Esophagus mucosa (tissue), 1 donor: ENCODE measurements around the gene KMT2C. TPM values are rescaled to one million over a fixed set of nuclear protein-coding genes. Genes with fewer than 3 reads are reported as not detected.
A peak's percentile ranks its signal among the peaks of the same experiment; 100 is the strongest.
"Not testable (repeated sequence)": the region's sequence is repeated elsewhere in the genome, so short reads cannot be mapped to it uniquely, and the experiment has no call there.

ENCODE experiments used
- ATAC-seq: fragments of 200-7000 bp; cut with Tn5 transposase; one replicate; pipeline ENCODE4 v1.9.1; 2020
- total RNA-seq: library from RNA; stranded (reverse); gene quantifications from one replicate; pipeline ENCODE4 v1.2.4, GENCODE V29; 2023
- donor health status: DM: yes; HTN: yes; CAD: no.

Gene KMT2C
- total RNA-seq, 1 donor from 2014 or later: 48.2 TPM

- no peak for ATAC-seq
Observed at GRCh38 chr7:152355474-152356057, 80.2 kb downstream of the KMT2C start.

GRCh38 chr7:152354061-152354460, 81.7 kb downstream of the KMT2C start:
- no peak for ATAC-seq

GRCh38 chr7:152353281-152353680, 82.5 kb downstream of the KMT2C start:
- not testable (repeated sequence) for ATAC-seq

GRCh38 chr7:152351747-152352146, 84.1 kb downstream of the KMT2C start:
- ATAC-seq: not testable (repeated sequence)

GRCh38 chr7:152351168-152351567, 84.6 kb downstream of the KMT2C start:
- ATAC-seq: peak; percentile 20

GRCh38 chr7:152347888-152348287, 87.9 kb downstream of the KMT2C start:
- no peak for ATAC-seq

- ATAC-seq: no peak
Observed at GRCh38 chr7:152344253-152344652, 91.5 kb downstream of the KMT2C start.

- no peak for ATAC-seq
Observed at GRCh38 chr7:152342796-152343195, 93.0 kb downstream of the KMT2C start.

- ATAC-seq: no peak
Observed at GRCh38 chr7:152341914-152342236, 93.9 kb downstream of the KMT2C start.

- peak; percentile 69 for ATAC-seq
Observed at GRCh38 chr7:152341039-152341913, 94.5 kb downstream of the KMT2C start.

GRCh38 chr7:152340161-152340560, 95.6 kb downstream of the KMT2C start:
- no peak for ATAC-seq

GRCh38 chr7:152338561-152338960, 97.2 kb downstream of the KMT2C start:
- ATAC-seq: no peak

GRCh38 chr7:152336754-152337368, 98.9 kb downstream of the KMT2C start:
- peak; percentile 66 for ATAC-seq

GRCh38 chr7:152335900-152336571, 99.8 kb downstream of the KMT2C start:
- ATAC-seq: no peak

- no peak for ATAC-seq
Observed at GRCh38 chr7:152333134-152333533, 102.7 kb downstream of the KMT2C start.

GRCh38 chr7:152330827-152331226, 105.0 kb downstream of the KMT2C start:
- peak; percentile 55 for ATAC-seq

GRCh38 chr7:152329469-152329868, 106.3 kb downstream of the KMT2C start:
- ATAC-seq: no peak

- no peak for ATAC-seq
Observed at GRCh38 chr7:152328234-152328633, 107.6 kb downstream of the KMT2C start.

GRCh38 chr7:152315845-152316244, 120.0 kb downstream of the KMT2C start:
- ATAC-seq: no peak

GRCh38 chr7:152313831-152314604, 121.8 kb downstream of the KMT2C start:
- peak; percentile 87 for ATAC-seq

GRCh38 chr7:152313217-152313616, 122.6 kb downstream of the KMT2C start:
- ATAC-seq: no peak

GRCh38 chr7:152312316-152312715, 123.5 kb downstream of the KMT2C start:
- ATAC-seq: no peak
